ENCODE results near the gene KCNN3. TPM values are rescaled to one million over a fixed set of nuclear protein-coding genes. Genes with fewer than 3 reads are reported as not detected.

KCNN3 gene
- total and polyA plus RNA-seq, 2 of the 8 experiments (the other 6 are each of a cell fraction or from before 2014, with no cell fraction given), result 2.8 to 3.7 TPM

- peak; percentile 59; the same call in 1 of the 2 replicates for TF ChIP-seq RBBP5 (IDR thresholded peaks at IDR 0.05; ENCODE audit: borderline replicate concordance, low read depth, low read length)
- no peak for TF ChIP-seq JUND (IDR thresholded peaks at IDR 0.05; ENCODE audit: low read length)
- TF ChIP-seq ASH2L (IDR thresholded peaks at IDR 0.05; ENCODE audit: low read length), result peak; percentile 72
- TF ChIP-seq POU5F1 (IDR thresholded peaks at IDR 0.05; ENCODE audit: low read depth, low read length), result no peak
- no peak for TF ChIP-seq CBX5 (IDR thresholded peaks at IDR 0.05; ENCODE audit: low read depth, low read length)
- TF ChIP-seq KDM1A (IDR thresholded peaks at IDR 0.05; ENCODE audit: borderline replicate concordance, low read length), result no peak
- no peak for TF ChIP-seq SP2 (IDR thresholded peaks at IDR 0.05; ENCODE audit: low read length)
- TF ChIP-seq E2F6 (IDR thresholded peaks at IDR 0.05), result peak; percentile 65
- TF ChIP-seq RAD21 (IDR thresholded peaks at IDR 0.05 in 1 of 2, conservative IDR thresholded peaks at IDR 0.05 in 1 of 2; ENCODE audit: low read depth in 2 of 2, low read length in 2 of 2), result peak; percentile 55 to 70
- TF ChIP-seq EGR1 (IDR thresholded peaks at IDR 0.05; ENCODE audit: borderline replicate concordance, low read depth, low read length), result no peak; the same call in 1 of the 2 replicates
- no peak for TF ChIP-seq USF2 (IDR thresholded peaks at IDR 0.05; ENCODE audit: low read length)
- TF ChIP-seq BRCA1 (IDR thresholded peaks at IDR 0.05; ENCODE audit: low read depth, low read length), result no peak
- TF ChIP-seq POLR2A (IDR thresholded peaks at IDR 0.05; ENCODE audit: control extremely low read depth in 1 of 2, low read depth in 2 of 2, low read length in 2 of 2), result no peak
- no peak for TF ChIP-seq CHD1 (IDR thresholded peaks at IDR 0.05; ENCODE audit: low read depth, low read length)
- TF ChIP-seq CTCF (IDR thresholded peaks at IDR 0.05; ENCODE audit: control extremely low read depth in 1 of 3, insufficient read depth in 1 of 3, low read depth in 1 of 3, low read length in 3 of 3), result peak; percentile 72 to 87 (median 72)
- TF ChIP-seq SAP30 (IDR thresholded peaks at IDR 0.05; ENCODE audit: insufficient read depth, insufficient replicate concordance, low read length), result no peak
- TF ChIP-seq CREB1 (IDR thresholded peaks at IDR 0.05), result no peak
- no peak for TF ChIP-seq TAF7 (optimal IDR thresholded peaks at IDR 0.05; ENCODE audit: borderline replicate concordance, low read depth, low read length)
- TF ChIP-seq MAFK (IDR thresholded peaks at IDR 0.05; ENCODE audit: low read depth, low read length), result no peak
- TF ChIP-seq ZNF274 (IDR thresholded peaks at IDR 0.05; ENCODE audit: borderline replicate concordance, extremely low read depth, low read length), result no peak
Measured at GRCh38 chr1:154760469-154760933, 109.6 kb downstream of the KCNN3 start (continued).
